ENCODE data around the gene ARID3B.

The ARID3B gene

DNA sequence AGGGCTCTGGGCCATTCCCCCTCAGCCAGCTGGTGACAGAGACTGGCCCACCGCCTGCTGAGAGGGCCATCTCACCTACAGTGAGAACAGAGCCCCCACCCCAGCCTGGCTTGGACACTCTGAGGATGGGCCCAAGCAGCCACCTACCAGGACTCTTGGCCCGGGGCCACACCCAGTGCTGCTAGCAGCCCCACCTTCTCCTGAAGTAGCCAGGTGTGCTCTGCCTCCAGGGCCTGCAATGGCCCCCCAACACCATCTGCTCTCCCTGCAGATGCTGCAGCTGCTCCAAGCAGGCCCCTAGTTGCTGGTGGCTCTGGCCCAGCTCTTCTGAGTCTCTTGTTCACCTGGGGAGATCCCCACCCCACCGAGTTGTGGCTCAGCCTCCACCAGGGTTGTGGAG lies 67.8 kb downstream of the ARID3B start:
- DNase-seq, result no peak

DNA sequence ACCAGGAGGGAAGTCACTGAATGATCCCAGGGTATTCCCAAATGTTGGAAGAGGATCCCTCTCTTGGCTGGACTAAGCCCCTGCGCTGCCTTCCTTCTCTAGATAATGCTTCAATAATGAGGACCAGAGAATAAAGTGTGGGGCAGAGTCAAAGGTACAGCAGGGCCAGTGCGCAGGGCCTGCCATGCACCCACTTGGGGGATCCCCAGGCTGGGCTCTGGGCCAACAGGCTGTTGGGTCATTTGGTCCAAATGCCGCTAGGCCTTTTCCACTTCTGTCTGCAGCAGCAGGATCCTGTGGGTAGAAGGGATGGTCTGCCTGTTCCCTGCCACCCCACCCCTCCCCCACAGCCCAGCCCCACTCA lies 68.9 kb downstream of the ARID3B start:
- DNase-seq, result no peak

DNA sequence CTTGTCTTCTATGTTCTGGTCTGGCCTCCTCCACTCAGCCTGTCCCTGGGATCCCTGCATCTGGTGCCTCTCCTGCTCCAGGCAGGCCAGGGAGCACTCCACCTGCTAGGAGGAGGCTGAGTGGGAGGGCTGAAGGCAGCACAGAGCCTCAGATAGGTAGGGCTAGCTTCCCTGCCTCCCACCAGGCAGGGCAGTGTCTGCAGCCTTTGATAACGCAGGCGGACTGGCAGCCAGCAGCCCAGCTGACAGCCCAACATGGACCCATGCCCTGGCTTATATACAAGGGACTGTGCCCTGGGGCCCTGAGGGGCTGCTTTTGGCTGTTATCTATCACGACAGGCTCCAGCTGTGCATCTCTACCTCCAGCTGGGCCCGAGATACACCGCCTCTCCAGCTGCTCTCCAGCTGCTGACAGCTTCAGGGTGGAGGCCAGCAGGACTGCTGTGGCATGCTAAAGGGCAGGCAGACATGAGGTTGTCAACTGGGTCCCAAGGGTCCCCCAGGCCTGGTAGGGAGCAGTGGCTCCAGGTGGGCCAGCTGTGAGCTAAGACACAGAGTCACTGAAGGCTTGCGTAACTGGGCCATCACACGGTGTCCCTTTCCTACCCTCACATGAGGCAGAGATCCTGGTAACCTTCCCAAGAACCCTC lies 69.4 kb downstream of the ARID3B start:
- no peak for DNase-seq

DNA sequence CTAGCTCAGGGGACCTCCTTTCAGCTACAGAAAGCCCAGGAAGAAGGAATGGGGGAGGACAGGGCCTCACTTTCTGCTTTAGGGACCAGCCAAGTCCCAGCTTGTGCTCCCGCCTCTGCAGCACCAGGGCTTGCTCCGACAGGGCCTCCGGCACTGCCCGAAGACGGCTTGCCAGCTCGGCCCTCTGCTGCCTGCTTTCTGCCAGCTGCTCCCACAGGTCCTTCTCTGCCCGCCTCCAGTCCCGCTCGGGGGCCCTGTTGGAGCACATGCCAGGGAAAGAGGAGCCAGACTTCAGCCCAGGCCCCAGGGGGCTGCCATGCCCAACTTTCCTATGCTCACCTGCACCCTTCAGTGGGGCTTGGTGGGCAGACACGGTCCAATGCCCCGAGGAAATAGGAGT lies 70.3 kb downstream of the ARID3B start:
- DNase-seq, result no peak

DNA sequence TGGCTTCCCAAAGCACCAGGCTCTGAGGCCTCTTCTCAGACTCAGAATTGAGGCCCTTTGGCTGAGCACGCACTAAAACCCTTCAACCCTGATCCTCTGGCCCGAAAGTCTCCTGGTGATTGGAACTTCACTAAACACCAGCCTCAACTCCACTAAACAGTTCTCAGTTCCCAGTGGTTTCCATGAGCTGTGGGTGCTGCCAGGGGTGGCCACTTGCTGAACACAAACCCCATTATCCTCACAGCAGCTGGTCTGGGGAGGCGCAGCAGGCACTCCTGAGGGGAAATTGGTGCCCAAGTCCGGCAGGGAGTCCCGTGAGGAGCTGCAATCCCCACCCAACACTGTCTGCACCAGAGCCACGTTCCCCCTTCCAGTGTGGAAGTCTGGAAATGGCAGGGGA lies 70.8 kb downstream of the ARID3B start:
- DNase-seq, result no peak

DNA sequence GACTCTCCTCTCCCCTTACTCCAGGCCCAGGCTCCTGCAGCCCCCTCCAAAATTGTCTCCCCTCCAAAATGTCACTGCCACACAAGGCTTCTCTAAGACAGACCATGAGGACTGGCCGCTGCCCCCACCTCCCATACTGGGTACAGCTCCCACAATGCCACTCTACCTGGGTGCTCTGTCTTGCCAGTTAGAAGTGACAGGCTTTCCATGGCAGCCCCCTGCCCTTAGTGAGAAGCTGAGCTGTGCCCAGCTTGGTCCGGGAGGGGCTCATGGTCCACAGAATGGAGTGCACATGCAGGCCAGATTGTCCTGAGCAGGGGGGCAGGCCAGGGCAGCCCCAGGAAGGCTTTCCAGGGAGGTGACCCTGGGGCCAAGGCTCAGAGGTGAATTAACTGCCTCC lies 71.7 kb downstream of the ARID3B start:
- no peak for DNase-seq

DNA sequence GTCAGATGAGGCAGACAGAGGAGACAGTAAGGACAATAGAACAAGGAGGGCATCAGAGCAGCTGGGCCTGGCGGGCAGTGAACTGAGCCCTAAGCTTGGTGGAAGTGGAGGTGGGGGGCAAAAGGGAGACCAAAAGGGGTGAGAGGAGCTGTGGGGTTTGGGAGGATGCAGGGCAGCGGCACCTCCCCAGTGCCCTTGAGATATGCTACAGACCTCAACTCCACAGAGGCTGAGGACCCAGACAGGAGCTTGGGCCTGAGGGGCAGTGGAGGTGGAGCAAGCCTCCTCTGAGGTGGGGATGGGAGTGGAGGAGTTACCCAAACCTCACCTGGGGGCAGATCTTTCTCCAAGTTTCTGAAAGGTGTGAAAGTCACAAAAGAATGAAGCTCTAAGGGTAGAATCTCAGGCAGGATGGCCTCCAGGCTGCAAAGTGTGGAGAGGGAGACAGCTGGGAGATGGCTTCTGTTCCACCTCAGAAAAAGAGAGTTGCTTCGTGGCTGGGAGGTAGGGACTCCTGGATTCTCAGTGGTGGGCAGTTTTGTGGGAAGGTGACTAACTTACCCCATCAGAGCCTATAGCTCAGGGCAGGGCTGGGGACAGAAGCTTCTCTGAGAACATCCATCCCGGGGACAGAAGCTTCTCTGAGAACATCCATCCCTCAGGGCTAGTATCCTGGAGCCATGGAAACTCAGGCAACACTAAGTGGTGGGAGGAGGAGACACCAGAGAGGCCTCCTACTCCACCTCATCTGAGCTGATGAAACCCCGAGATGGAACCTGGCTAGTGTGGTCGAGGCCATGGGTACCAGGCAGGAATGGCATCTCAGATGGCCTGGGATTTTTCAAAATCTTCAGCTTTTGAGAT lies 72.3 kb downstream of the ARID3B start:
- no peak for DNase-seq

DNA sequence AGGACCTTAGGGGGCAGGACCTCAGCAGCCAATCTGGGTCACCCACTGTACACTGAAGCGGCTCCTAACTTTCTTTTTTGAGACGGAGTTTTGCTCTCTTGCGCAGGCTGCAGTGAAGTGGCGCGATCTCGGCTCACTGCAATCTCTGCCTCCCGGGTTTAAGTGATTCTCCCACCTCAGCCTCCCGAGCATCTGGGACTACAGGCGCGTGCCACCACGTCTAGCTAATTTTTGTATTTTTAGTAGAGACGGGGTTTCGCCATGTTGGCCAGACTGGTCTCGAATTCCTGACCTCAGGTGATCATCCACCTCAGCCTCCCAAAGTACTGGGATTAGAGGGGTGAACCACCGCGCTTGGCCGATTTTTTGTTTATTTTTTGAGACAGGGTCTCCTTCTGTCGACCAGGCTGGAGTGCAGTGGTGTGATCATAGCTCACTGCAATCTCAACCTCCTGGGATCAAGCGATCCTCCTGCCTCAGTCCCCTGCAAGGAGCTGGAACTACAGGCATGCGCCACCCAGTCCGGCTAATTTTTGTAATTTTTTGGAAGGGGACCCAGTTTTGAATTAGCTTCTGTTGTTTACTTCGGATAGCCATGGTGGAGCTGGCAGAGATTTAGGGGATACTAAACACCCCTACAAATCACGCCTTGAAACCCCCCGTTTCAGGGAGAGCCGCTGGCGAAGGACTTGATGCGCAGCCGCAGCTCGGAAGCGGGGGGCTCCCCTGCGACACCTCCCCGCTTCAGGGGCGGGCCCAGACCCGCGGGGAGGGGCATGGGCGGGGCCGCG lies 73.1 kb downstream of the ARID3B start:
- DNase-seq, result peak in 1 of 2 donors; percentile 77

DNA sequence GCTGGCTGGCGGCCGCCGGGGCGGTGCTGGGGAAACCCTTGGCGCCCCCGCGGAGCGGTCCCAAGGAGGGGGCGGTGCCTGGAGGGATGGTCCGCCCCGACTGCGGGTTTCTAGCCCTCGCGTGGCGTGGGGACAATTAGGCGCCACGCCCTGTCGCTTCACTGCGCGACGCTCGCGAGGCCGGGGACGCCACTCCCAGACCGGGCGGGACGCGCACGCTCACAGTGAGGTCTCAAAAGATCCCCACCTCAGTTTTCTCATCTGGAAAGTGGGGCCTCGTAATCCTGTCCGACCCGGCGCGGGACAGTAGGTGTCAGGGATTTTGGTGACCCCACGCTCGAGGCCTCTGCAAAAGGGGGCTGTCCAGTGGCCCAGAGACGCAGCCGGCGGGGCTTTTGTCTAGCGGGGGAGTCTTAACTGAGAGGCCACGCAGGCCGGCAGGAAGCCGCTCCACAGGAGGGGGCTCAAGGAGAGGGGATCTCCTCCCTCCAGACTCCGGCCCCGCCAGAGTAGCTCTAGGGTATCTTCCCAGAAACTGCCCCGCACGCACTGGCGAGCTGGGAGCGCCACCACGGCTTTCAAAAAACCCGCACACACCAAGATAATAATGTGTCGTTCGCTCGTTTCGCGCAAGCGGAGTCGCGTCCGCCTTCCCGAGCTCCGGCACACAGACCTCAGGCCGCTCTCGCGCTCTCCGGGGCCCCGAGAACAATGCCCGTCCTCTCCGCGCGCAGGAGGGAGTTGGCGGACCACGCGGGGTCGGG lies 73.9 kb downstream of the ARID3B start:
- DNase-seq, result peak; percentile 48 to 75

DNA sequence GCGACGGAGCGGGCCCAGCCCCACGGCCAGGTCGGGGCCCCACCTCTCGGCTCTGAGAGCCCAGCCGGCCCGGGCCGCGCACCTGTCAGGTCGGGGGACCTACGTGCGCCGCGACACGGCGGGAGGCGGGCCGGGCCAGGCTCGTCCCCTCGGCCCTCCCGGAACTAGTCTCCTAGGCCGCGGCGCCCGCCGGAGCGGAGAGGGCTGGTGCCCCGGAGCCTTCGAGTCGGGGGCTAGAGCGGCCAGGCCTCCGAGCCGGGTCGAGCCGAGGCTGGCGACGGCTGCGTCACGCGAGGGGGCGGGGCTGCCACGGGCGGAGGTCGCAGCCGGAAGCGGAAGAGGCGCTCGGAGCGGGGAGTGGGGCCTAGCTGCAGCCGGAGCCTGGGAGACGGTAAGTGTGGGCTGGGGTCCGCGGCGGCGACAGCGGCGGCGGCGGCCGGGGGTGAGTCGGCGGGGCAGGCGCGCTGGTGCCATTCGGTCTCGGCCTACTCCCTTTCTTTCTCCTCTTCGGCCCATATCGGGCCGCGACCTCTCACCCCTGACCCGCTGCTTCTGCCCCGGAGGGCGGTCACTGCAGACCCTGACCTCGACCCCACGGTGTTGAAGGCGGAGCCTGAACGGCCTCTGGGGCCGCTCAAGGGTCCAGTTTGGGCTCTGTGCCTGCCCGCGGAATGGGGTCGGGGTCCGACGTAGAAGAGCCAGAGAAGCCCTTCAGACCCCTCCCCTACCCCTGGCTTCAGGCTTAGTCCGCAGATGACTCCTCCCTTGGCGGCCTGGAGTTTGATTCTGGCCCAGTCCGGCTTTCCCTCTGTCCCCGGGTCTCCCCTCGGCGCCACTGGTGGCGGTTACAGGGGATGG lies 74.7 kb downstream of the ARID3B start, which contains the start of gene CLK3:
Gene CLK3 (plus strand): TSS at position 329 of the 858 bp plus-strand sequence. CDS start 3,361 bp downstream, outside the sequence.
- peak; percentile 92 to 96 for DNase-seq

DNA sequence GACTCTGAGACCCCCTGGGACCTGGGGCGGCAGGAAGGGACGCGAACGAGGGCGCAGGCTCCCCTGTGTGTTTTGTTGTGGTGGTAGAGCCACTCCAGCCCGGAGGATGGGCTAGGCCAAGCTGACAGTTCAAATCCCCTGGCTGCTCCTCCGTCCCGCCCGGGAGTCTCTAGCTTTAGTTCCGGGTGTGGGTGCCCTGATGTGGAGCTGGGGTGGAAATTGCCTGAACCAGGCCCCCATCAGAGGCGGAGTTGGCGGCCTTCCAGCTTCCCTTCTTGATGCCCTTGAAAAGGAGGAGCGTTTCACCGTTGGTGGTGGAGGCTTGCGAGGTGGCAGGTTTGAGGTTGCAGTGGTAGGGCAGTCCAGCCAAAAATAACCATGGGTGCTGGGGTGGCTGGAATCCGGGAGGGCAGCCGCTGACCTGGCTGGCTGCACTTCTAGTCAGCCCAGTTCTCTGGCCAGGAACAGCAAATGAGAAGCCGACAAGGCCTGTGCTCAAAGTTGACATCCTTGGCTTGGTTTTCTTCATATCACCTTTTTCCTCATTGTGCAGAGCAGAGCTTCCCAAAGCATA lies 75.4 kb downstream of the ARID3B start:
- DNase-seq, result no peak

DNA sequence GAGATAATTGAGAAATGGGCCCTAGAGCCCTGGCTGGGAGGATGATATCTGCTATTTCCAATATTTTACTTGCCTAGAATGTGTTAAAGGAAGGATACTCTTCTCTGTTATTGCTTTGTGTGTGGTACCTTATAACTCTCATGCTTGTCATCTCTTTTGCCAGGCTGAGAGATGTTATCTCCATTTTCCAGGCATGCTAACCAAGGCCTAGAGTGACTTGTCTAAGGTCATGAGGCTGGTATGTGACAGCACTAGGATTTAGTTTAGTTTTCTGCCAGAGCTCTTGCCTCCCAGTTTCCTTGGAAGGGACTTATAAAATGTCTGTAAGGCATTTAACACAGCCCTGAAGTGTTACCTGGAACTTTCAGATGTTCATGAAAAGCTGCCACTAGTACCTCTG lies 76.0 kb downstream of the ARID3B start:
- DNase-seq, result no peak

DNA sequence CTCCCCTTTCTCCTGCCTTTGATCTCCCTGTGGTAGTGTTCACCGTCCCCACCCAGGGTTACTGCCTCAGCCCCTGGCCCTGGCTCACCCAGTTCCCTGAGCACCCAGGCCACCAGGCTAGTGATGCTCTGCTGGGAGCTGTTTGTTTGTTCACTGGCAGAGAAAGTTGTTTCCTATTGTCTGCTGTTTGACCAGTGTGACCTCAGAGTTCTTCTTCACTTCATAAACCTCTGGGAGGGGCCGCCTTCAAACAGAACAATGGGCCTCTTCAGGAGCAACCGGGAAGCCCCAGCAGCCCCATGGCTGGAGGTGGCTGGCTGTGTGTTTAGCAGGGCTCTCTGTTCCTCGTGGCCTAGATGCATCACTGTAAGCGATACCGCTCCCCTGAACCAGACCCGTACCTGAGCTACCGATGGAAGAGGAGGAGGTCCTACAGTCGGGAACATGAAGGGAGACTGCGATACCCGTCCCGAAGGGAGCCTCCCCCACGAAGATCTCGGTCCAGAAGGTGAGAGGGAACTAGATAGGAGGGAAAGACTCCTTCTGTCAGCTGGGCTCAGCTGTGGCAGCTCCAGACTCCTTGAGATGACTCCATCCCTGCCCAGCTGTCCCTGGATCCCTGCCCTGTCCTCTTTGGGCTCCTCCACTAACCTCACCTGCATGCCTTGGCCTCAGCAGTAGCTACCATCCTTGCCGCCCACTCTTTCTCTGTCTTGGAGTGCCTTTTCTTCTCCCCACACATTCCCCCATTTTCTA lies 78.0 kb downstream of the ARID3B start:
- no peak for DNase-seq

DNA sequence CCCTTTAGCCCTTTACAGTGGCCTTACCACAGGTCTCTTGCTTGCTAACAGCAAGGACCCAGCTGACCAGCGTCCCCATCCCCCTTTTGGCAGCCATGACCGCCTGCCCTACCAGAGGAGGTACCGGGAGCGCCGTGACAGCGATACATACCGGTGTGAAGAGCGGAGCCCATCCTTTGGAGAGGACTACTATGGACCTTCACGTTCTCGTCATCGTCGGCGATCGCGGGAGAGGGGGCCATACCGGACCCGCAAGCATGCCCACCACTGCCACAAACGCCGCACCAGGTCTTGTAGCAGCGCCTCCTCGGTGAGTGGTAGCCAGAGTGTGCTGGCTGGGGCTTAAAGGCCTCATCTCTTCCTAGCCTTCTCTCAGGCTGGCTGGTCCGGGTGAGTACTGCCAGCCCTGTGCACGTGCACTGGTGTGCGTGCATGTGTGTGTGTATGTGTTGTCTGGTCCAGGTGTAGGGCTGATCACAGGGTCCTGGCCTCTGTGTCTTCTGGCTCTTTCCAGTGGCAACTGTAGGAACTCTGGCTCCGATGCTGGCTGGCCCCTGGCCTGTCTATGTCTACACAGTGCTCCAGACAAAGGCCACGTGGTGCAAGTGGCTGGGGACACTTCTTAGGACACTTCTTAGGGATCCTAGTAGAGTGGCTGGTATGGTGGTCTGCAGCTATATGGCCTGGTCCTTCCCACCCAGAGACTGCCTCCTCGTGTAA lies 79.1 kb downstream of the ARID3B start:
- no peak for DNase-seq

DNA sequence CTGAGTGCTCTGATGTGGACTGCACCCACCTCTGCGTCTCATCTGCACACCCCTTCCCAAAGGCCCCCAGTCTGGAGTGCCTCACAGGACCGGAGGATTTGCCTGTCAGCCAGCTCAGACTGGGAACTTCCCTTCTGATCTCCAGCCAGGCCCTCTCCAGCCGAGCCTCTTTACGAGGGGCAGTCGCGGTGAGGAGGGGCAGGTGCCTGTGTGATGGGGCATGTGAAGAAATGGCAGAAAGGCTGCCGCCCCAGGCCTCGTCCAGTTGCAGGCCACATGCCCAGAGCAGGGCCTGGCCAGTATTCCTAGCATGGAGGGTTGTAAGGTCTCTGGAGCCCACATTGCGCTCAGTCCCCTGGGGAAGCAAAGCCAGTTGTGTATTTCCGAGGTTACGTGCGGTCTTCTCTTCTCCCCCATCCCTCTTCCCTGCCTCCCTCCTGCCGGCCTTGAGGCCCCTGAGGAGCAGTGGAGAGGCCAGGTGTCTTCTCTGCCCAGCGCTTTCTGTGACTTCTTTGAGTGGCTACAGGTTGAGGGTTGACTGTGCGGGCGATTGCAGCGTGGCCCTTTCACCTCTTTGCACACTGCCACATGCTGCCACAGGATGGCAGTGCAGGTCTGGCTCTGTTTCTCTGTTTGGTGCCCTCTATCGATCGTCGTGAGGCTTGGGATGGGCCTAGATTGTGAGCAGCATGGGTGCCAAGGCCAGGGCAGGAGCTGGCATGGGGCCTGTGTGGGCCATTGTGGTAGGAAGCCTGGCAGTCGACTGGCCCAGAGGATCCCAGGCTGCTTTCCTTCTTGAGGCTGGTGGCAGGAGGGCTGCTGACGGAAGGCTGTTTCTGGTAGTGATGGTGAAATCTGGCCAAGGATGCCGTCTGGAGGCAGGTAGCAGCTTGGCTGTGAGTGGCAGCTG lies 79.9 kb downstream of the ARID3B start:
- peak; percentile 66 to 72 for DNase-seq

DNA sequence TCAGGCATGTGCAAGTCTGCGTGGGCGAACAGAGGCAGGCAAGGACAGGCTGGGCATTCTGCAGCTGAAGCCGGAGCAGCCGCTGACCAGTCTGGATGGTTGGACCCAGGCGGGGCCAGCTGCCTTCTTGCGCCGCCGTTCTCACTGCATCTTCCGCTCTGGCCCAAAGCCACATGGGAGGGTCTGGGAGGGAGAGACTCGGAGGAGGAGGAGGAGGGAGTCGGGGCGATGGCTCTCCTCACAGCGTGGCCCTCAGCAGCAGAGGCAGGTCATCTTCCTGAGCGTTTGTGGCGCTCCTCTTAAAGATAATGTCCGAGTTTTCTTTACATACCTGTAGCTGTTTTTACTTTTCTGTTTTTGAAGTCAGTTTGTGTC lies 80.5 kb downstream of the ARID3B start:
- no peak for DNase-seq

DNA sequence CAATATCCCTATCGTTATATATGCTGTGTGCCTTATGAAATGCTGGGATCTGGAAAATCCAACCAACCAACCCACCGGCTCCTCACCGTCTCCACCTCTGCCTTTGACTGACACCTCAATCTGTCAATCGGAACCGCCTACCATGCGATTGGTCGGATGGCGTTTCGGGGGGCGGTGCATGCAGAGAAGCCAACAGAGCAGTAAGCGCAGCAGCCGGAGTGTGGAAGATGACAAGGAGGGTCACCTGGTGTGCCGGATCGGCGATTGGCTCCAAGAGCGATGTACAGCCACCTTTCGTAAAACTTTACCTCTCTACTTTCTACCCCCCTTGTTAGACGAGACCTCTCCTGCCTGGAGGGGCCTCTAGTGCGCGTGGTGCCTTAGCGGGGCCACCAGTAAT lies 80.9 kb downstream of the ARID3B start:
- DNase-seq, result no peak

DNA sequence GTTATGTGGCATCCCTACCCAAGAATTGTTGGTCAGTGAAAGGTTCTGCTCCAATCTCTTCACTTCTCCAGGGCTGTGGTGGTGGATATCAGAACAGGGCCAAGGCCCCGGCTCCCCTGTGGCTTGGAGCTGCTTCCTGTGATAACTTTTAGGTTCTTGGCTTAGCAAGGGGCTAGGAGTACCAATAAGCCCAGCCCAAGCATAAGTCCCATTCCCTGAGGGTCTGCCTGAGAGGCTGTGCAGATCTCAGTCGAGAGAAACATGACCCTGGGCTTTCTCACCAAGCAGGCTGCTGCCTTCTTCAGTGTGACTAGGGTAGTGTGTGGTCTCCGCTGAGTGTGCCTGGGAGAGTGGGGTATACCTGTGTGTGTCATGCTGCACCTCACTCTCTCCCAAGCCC lies 81.7 kb downstream of the ARID3B start:
- no peak for DNase-seq
